Thoracic aorta (tissue), 2 donors: Measurements from ENCODE around the gene CNPY3. TPM values are rescaled to one million over a fixed set of nuclear protein-coding genes. Genes with fewer than 3 reads are reported as not detected.
A peak's percentile ranks its signal among the peaks of the same experiment; 100 is the strongest.

Experiments
- ATAC-seq: fragments of 150-250 bp; one replicate; pipeline ENCODE4 v1.8.0; 2017; ENCODE audit warnings: low read depth; ENCODE audit not compliant: insufficient number of reproducible peaks, low FRiP score
- DNase-seq: peaks from one replicate; pipeline ENCODE4 v3.0.0-alpha.2; 2020; ENCODE audit warnings: low spot score
- H3K27ac ChIP-seq, 2 donors: fragments of 200-600 bp; sonication (generic); 1 replicate in 1 of 2; 2 replicates in 1 of 2; pipeline ENCODE4 v1.5.1; 2016; ENCODE audit warnings: mild to moderate bottlenecking in 2 of 2, moderate library complexity in 2 of 2
- H3K27me3 ChIP-seq: fragments of 200-600 bp; sonication (generic); replicated peaks from 2 replicates; pipeline ENCODE4 v1.6.0; 2016; ENCODE audit warnings: mild to moderate bottlenecking; ENCODE audit not compliant: insufficient read depth
- H3K36me3 ChIP-seq: fragments of 200-600 bp; sonication (generic); one replicate; pipeline ENCODE4 v1.5.1; 2016
- H3K4me1 ChIP-seq, 2 donors: fragments of 200-600 bp; sonication (generic); 1 replicate in 1 of 2; 2 replicates in 1 of 2; pipeline versions ENCODE4 v1.5.1 to v1.6.0; 2016; ENCODE audit warnings: low read depth in 2 of 2, mild to moderate bottlenecking in 1 of 2; ENCODE audit not compliant: control insufficient read depth in 1 of 2
- H3K4me3 ChIP-seq: fragments of 200-600 bp; sonication (generic); 2 replicates; pipeline ENCODE4 v1.5.1; 2016; ENCODE audit warnings: mild to moderate bottlenecking
- H3K9me3 ChIP-seq: fragments of 200-600 bp; sonication (generic); 2 replicates; pipeline ENCODE4 v1.5.1; 2016
- total RNA-seq, 2 donors: library from RNA; depleted of rRNA; stranded (reverse); fragments of >200 nt; gene quantifications; one replicate each; pipeline versions ENCODE4 v1.1.0 to v1.2.3, GENCODE V29; 2016
- TF ChIP-seq, protein P1 (sequence below): fragments of 200-600 bp; sonication (generic); IDR thresholded peaks from one replicate; pipeline ENCODE4 v1.5.1; 2019; ENCODE audit warnings: antibody characterized with exemption

CNPY3 gene
- total RNA-seq, 2 donors from 2014 or later = 33.7 to 40.3 TPM

- H3K27ac ChIP-seq = peak overlapping the region; percentile 83 to 90
- ATAC-seq = no peak
- H3K4me1 ChIP-seq = peaks cover 16 to 36% of the 10 kb centered on the region in 2 donors
- no peaks in the 10 kb centered on the region for H3K27me3 ChIP-seq
- TF ChIP-seq, protein P1, sequence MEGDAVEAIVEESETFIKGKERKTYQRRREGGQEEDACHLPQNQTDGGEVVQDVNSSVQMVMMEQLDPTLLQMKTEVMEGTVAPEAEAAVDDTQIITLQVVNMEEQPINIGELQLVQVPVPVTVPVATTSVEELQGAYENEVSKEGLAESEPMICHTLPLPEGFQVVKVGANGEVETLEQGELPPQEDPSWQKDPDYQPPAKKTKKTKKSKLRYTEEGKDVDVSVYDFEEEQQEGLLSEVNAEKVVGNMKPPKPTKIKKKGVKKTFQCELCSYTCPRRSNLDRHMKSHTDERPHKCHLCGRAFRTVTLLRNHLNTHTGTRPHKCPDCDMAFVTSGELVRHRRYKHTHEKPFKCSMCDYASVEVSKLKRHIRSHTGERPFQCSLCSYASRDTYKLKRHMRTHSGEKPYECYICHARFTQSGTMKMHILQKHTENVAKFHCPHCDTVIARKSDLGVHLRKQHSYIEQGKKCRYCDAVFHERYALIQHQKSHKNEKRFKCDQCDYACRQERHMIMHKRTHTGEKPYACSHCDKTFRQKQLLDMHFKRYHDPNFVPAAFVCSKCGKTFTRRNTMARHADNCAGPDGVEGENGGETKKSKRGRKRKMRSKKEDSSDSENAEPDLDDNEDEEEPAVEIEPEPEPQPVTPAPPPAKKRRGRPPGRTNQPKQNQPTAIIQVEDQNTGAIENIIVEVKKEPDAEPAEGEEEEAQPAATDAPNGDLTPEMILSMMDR = no peak
- peak overlapping the region; percentile 75 for H3K4me3 ChIP-seq
- no peak for DNase-seq
- H3K9me3 ChIP-seq = no peaks in the 10 kb centered on the region
- H3K36me3 ChIP-seq = no peaks in the 10 kb centered on the region
These were observed 49.2 kb downstream of the CNPY3 start for GRCh38 chr6:42978487-42978838.

DNA sequence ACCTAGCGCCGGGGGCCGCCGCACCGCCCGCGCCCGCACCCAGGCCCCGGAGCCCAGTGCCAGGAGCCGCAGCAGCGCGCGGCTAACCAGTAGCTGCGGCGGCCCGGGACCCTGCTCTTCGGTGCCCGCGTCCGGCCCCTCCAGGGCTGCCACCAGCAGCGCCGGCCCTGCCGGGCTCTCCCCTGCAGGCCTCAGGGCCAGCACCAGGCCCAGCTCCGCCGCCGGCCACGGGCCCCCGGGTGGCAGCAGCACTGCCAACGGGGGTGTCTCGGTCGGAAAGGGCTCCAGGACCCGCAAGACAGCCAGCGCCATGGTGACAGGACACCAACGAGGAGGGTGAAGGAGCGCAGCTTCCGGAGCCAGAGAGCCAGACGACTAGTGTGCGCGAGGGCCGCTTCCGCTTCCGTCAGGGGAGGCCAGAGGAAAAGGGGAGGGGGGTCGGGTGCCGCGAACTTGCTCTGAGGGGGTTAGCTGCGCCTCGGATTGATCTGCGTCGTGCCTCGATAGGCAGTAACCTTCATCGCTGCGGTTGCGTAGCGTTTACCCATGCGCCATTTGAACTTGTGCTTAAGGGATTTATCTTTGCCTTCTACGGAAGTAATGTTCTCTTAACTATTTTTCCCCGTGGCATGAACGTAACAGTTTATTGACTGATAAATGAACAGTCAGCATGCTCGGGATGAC, 49.7 kb downstream of the CNPY3 start, which contains the start of gene PEX6:
Gene PEX6 (minus strand): TSS at position 343 of the 684 bp plus-strand sequence. CDS start 31 bp downstream, at position 312.
- Histone ChIP-seq H3K4me1 (peaks cover 17 to 40% of the 10 kb centered on the region in 2 donors), H3K36me3 (no peaks in the 10 kb centered on the region), H3K4me3 (peak within 1 kb of the TSS; percentile 75), H3K27ac (peak within 1 kb of the TSS; percentile 83 to 90), H3K9me3 (no peaks in the 10 kb centered on the region), H3K27me3 (no peaks in the 10 kb centered on the region)
- ATAC-seq (peak; percentile 81), DNase-seq (peak; percentile 49)
- TF ChIP-seq, protein P1 = no peak

DNA sequence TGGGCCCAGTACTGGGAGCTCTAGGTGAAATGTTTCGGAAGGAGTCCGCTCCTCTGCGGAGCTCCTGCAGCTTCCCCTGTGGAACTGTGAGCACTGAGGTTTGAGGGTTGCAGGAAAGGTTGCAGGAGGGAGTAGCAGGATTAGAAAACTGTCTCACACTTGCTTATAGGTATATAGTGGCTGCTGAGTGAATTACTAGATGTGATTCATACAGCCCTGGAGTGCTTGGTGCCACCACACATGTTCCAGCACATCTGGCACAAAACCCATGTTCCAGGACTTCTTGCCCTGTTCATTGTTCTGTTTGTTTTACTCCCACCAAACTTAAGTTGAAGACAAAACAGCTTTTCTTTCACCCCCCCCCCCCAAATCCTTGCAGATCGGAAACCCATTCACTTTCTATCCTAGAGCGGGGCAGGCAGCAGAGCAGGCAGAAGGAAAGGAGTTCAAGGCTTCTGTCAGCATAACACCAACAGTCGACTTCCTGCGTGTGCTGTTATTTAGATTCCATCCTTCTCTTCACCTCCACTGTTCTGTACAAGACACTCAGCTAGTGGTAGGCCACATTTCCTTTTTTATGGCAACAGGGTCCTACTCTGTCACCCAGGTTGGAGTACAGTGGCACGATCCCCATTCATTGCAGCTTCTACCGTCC, 50.4 kb downstream of the CNPY3 start:
- peak overlapping the region; percentile 75 for H3K4me3 ChIP-seq
- peak overlapping the region; percentile 83 to 90 for H3K27ac ChIP-seq
- H3K9me3 ChIP-seq = no peaks in the 10 kb centered on the region
- no peaks in the 10 kb centered on the region for H3K36me3 ChIP-seq
- DNase-seq (no peak), ATAC-seq (no peak)
- H3K27me3 ChIP-seq = no peaks in the 10 kb centered on the region
- TF ChIP-seq, protein P1 = no peak
- H3K4me1 ChIP-seq = peaks cover 17 to 40% of the 10 kb centered on the region in 2 donors

DNA sequence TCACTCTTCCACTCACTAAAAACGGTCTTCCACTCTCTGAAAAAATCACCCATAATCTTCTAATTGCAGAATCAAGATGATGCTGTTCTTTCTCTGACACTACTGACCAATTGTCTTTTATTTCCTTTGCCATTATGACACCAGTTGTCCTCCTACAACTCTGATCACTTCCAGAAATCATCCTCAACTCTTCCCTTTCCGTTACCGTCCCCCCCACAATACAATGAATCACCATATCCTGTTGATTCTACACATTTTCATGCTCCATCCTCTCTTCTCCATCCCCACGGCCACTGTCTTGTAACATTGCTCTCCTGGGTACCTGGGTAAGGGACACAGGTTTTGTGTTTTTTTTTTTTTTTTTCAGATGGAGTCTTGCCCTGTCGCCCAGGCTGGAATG, 52.6 kb downstream of the CNPY3 start:
- ATAC-seq (no peak), DNase-seq (no peak)
- Histone ChIP-seq H3K4me1 (peaks cover 36 to 52% of the 10 kb centered on the region in 2 donors), H3K36me3 (no peaks in the 10 kb centered on the region), H3K27ac (no peak overlapping the region), H3K4me3 (no peak overlapping the region), H3K9me3 (no peaks in the 10 kb centered on the region), H3K27me3 (no peaks in the 10 kb centered on the region)
- TF ChIP-seq, protein P1 = no peak
